GM18499 (cell line): ENCODE measurements around the gene BAG1.

Source experiments
- ATAC-seq: cut with Tn5 transposase; IDR thresholded peaks from one replicate; pipeline ENCODE4 v1.9.1; 2021; ENCODE audit warnings: moderate number of reproducible peaks; ENCODE audit not compliant: insufficient read depth, unreplicated experiment

Gene BAG1

GRCh38 chr9:33264473-33265177 is at the start of gene BAG1, which contains the start of gene CHMP5:
Gene BAG1, minus strand, starts transcription at chr9:33264708.
Gene CHMP5, plus strand, starts transcription at chr9:33265049. Its CDS starts 30 bp downstream, at chr9:33265079.
- ATAC-seq: peak; percentile 67

- ATAC-seq: no peak
Observed at GRCh38 chr9:33311953-33312352, 47.4 kb upstream of the BAG1 start.

GRCh38 chr9:33310748-33311147 is 46.2 kb upstream of the BAG1 start:
- no peak for ATAC-seq

- ATAC-seq: no peak
Observed at GRCh38 chr9:33309903-33310302, 45.4 kb upstream of the BAG1 start.

- ATAC-seq: no peak
Observed at GRCh38 chr9:33307067-33307466, 42.6 kb upstream of the BAG1 start.

- no peak for ATAC-seq
Observed at GRCh38 chr9:33306037-33306436, 41.5 kb upstream of the BAG1 start.

- ATAC-seq: no peak
Observed at GRCh38 chr9:33304362-33304761, 39.9 kb upstream of the BAG1 start.

GRCh38 chr9:33300546-33300945 is 36.0 kb upstream of the BAG1 start:
- ATAC-seq: no peak

GRCh38 chr9:33297432-33297831 is 32.9 kb upstream of the BAG1 start:
- peak; percentile 84 for ATAC-seq

- ATAC-seq: peak; percentile 32
Observed at GRCh38 chr9:33295571-33295970, 31.1 kb upstream of the BAG1 start.

- no peak for ATAC-seq
Observed at GRCh38 chr9:33294670-33295432, 30.3 kb upstream of the BAG1 start.

- ATAC-seq: no peak
Observed at GRCh38 chr9:33293782-33294181, 29.3 kb upstream of the BAG1 start.

GRCh38 chr9:33291901-33292300 is 27.4 kb upstream of the BAG1 start:
- ATAC-seq: no peak

GRCh38 chr9:33291031-33291397 is 26.5 kb upstream of the BAG1 start:
- no peak for ATAC-seq

GRCh38 chr9:33290247-33291030 is 25.9 kb upstream of the BAG1 start, which contains the start of gene NFX1:
Gene NFX1, plus strand, starts transcription at chr9:33290516. Its CDS starts 57 bp downstream, at chr9:33290573.
- peak; percentile 73 for ATAC-seq

- ATAC-seq: no peak
Observed at GRCh38 chr9:33289936-33290246, 25.4 kb upstream of the BAG1 start.

- no peak for ATAC-seq
Observed at GRCh38 chr9:33289496-33289895, 25.0 kb upstream of the BAG1 start.

GRCh38 chr9:33288828-33289483 is 24.4 kb upstream of the BAG1 start:
- no peak for ATAC-seq

GRCh38 chr9:33288235-33288634 is 23.7 kb upstream of the BAG1 start:
- ATAC-seq: no peak

- ATAC-seq: no peak
Observed at GRCh38 chr9:33287087-33287490, 22.6 kb upstream of the BAG1 start.

- ATAC-seq: no peak
Observed at GRCh38 chr9:33285502-33285901, 21.0 kb upstream of the BAG1 start.
